Keratinocyte (primary cell): Measurements from ENCODE around the gene GPN1. TPM values are rescaled to one million over a fixed set of nuclear protein-coding genes. Genes with fewer than 3 reads are reported as not detected.

ENCODE experiments used
- DNase-seq: peaks from one replicate; pipeline ENCODE4 v3.0.0-alpha.2; 2011; ENCODE audit warnings: low read depth, missing footprints, low spot score
- FAIRE-seq: peaks from 2 replicates; lab custom pipeline; 2011; peaks lifted over from hg19 to GRCh38; lab: Jason Lieb, UNC
- H2AFZ ChIP-seq: 2 replicates; pipeline ENCODE4 v1.6.0; 2012; ENCODE audit warnings: low read length, control low read depth, inconsistent platforms; ENCODE audit not compliant: control insufficient read depth
- H3K27ac ChIP-seq: 2 replicates; pipeline ENCODE4 v1.5.1; 2011; ENCODE audit warnings: low read length; ENCODE audit not compliant: control insufficient read depth, insufficient read depth
- H3K27me3 ChIP-seq: 3 replicates; pipeline ENCODE4 v1.6.0; 2011; ENCODE audit warnings: low read length; ENCODE audit not compliant: control insufficient read depth, insufficient read depth; ENCODE audit errors: extremely low read depth
- H3K36me3 ChIP-seq, 2 experiments: 2 replicates in 1 of 2; 3 replicates in 1 of 2; pipeline ENCODE4 v1.5.1; 2011; ENCODE audit warnings: low read length in 2 of 2, mild to moderate bottlenecking in 1 of 2; ENCODE audit not compliant: control insufficient read depth in 2 of 2, insufficient read depth in 2 of 2; ENCODE audit errors: extremely low read depth in 1 of 2
- H3K4me1 ChIP-seq: 3 replicates; pipeline ENCODE4 v1.5.1; 2011; ENCODE audit warnings: low read length; ENCODE audit not compliant: control insufficient read depth, insufficient read depth; ENCODE audit errors: extremely low read depth
- H3K4me2 ChIP-seq: 3 replicates; pipeline ENCODE4 v1.6.0; 2011; ENCODE audit warnings: low read depth, low read length; ENCODE audit not compliant: control insufficient read depth, insufficient read depth; ENCODE audit errors: extremely low read depth
- H3K4me3 ChIP-seq, 3 experiments: fragments of 200-600 bp in 1 of 3; sonication (generic) in 1 of 3; 2 replicates in 2 of 3; 3 replicates in 1 of 3; pipeline ENCODE4 v1.5.1; 2011 to 2016; ENCODE audit warnings: low read length in 3 of 3, mild to moderate bottlenecking in 3 of 3, control low read depth in 2 of 3, inconsistent platforms in 1 of 3, low read depth in 1 of 3, mixed read lengths in 1 of 3, mixed run types in 1 of 3, moderate library complexity in 1 of 3; ENCODE audit not compliant: control insufficient read depth in 2 of 3, insufficient read depth in 2 of 3; ENCODE audit errors: extremely low read depth in 1 of 3
- H3K79me2 ChIP-seq: 2 replicates; pipeline ENCODE4 v1.6.0; 2012; ENCODE audit warnings: low read length; ENCODE audit not compliant: control insufficient read depth, insufficient read depth
- H3K9ac ChIP-seq: 3 replicates; pipeline ENCODE4 v1.6.0; 2011; ENCODE audit warnings: low read length; ENCODE audit not compliant: control insufficient read depth, insufficient read depth; ENCODE audit errors: extremely low read depth
- H3K9me1 ChIP-seq: 3 replicates; pipeline ENCODE4 v1.6.0; 2011; ENCODE audit warnings: low read length; ENCODE audit not compliant: control insufficient read depth, insufficient read depth; ENCODE audit errors: extremely low read depth
- H3K9me3 ChIP-seq: 2 replicates; pipeline ENCODE4 v1.5.1; 2012; ENCODE audit warnings: low read depth, low read length; ENCODE audit not compliant: control insufficient read depth
- H4K20me1 ChIP-seq: 3 replicates; pipeline ENCODE4 v1.6.0; 2011; ENCODE audit warnings: low read length; ENCODE audit not compliant: control insufficient read depth, insufficient read depth; ENCODE audit errors: extremely low read depth
- EZH2 ChIP-seq: IDR thresholded peaks from one replicate; pipeline ENCODE4 v1.6.1; 2012; ENCODE audit warnings: inconsistent platforms, mild to moderate bottlenecking, low read length, moderate library complexity
- dilution Hi-C: fragments of 300-500 bp; cut with MboI; formaldehyde crosslinking; loops from one replicate; pipeline ENCODE4 v1.7.0; 2020; ENCODE audit warnings: low sequenced_read_pairs; ENCODE audit not compliant: extremely low pct_ligation_motif_present
- polyA plus RNA-seq, 5 experiments: library from polyadenylated mRNA; depleted of rRNA in 3 of 5; stranded (reverse) in 3 of 5; stranded (forward) in 1 of 5; unstranded in 1 of 5; fragments of >200 nt; gene quantifications; 1 replicate in 1 of 5; 2 replicates in 3 of 5; 3 replicates in 1 of 5; pipeline versions ENCODE4 v1.2.1 to v1.2.3, GENCODE V29; 2011 to 2012; ENCODE audit warnings: missing spikeins in 2 of 5, low read depth in 1 of 5, low replicate concordance in 1 of 5
- TF ChIP-seq, protein P1 (sequence below), 3 experiments: IDR thresholded peaks in 1 of 3; conservative IDR thresholded peaks in 1 of 3; optimal IDR thresholded peaks in 1 of 3; 2 replicates in 2 of 3; 3 replicates in 1 of 3; pipeline versions ENCODE3 to v1.5.1; 2011; ENCODE audit warnings: low read length in 3 of 3, mild to moderate bottlenecking in 3 of 3, moderate library complexity in 2 of 3, control low read depth in 1 of 3, inconsistent platforms in 1 of 3; ENCODE audit not compliant: insufficient read depth in 2 of 3; ENCODE audit errors: extremely low read depth in 1 of 3

The GPN1 gene
- polyA plus RNA-seq, 1 donor (not counting 4 experiments of a cell fraction or from before 2014, with no cell fraction given): 103 TPM

DNA sequence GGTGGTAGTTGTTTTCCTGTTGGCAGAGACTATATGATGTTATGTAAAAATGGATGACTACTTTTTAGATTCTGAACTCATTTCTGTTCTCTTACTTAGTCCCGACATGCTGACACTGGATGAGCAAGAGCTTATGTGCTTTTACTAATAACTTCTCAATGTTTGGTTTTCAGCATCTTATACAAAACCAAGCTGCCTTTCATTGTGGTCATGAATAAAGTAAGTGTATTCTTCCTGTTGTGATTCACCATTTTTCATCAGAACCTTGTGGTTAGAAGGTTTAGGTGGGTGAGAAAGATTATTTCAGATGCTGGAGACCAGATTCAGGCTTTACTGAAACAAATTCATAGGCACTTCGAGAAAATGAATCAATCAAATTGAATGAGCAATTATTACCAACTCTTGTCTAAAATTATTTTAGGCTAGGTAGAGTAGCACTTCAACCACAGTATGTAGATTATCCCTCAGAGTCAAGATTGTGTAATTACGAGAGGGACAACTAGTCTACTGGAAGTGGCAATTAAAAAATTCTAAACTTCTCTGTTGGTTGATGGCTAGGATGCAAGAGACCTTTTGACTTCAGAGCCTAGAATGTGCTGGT is 9.3 kb downstream of the GPN1 start:
- Histone ChIP-seq H3K4me2 (peak overlapping the region; percentile 61), H3K9ac (peak overlapping the region; percentile 39), H3K27me3 (no peaks in the 10 kb centered on the region), H3K27ac (peak overlapping the region; percentile 84), H4K20me1 (no peaks in the 10 kb centered on the region), H3K79me2 (no peaks in the 10 kb centered on the region), H3K9me1 (no peaks in the 10 kb centered on the region), H3K9me3 (no peaks in the 10 kb centered on the region), H3K4me3 (peak overlapping the region in 2 of 3 experiments; percentile 13 to 45), H2AFZ (no peak overlapping the region), H3K4me1 (peaks cover 26% of the 10 kb centered on the region), H3K36me3 (peaks cover 22 to 34% of the 10 kb centered on the region in 2 experiments)
- peak; percentile 88 for DNase-seq
- peak; percentile 90 for FAIRE-seq
- TF ChIP-seq, protein P1, sequence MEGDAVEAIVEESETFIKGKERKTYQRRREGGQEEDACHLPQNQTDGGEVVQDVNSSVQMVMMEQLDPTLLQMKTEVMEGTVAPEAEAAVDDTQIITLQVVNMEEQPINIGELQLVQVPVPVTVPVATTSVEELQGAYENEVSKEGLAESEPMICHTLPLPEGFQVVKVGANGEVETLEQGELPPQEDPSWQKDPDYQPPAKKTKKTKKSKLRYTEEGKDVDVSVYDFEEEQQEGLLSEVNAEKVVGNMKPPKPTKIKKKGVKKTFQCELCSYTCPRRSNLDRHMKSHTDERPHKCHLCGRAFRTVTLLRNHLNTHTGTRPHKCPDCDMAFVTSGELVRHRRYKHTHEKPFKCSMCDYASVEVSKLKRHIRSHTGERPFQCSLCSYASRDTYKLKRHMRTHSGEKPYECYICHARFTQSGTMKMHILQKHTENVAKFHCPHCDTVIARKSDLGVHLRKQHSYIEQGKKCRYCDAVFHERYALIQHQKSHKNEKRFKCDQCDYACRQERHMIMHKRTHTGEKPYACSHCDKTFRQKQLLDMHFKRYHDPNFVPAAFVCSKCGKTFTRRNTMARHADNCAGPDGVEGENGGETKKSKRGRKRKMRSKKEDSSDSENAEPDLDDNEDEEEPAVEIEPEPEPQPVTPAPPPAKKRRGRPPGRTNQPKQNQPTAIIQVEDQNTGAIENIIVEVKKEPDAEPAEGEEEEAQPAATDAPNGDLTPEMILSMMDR (optimal IDR thresholded peaks at IDR 0.05 in 1 of 3, IDR thresholded peaks at IDR 0.05 in 1 of 3, conservative IDR thresholded peaks at IDR 0.05 in 1 of 3; ENCODE audit: extremely low read depth in 1 of 3, insufficient read depth in 2 of 3, low read length in 3 of 3): no peak
- TF ChIP-seq EZH2: no peak
- dilution Hi-C loops: no loop called here

GRCh38 chr2:27638709-27639108 is 9.9 kb downstream of the GPN1 start:
- peaks cover 20 to 33% of the 10 kb centered on the region in 2 experiments for H3K36me3 ChIP-seq
- TF ChIP-seq, protein P1 (optimal IDR thresholded peaks at IDR 0.05 in 1 of 3, IDR thresholded peaks at IDR 0.05 in 1 of 3, conservative IDR thresholded peaks at IDR 0.05 in 1 of 3; ENCODE audit: extremely low read depth in 1 of 3, insufficient read depth in 2 of 3, low read length in 3 of 3): no peak
- TF ChIP-seq EZH2: no peak
- H2AFZ ChIP-seq: no peak overlapping the region
- no peaks in the 10 kb centered on the region for H3K9me3 ChIP-seq
- H3K9me1 ChIP-seq: no peaks in the 10 kb centered on the region
- H3K4me3 ChIP-seq: peak overlapping the region in 1 of 3 experiments; percentile 45
- DNase-seq (peak; percentile 53), FAIRE-seq (peak; percentile 55)
- H3K4me2 ChIP-seq: peak overlapping the region; percentile 61
- H3K4me1 ChIP-seq: peaks cover 26% of the 10 kb centered on the region
- H3K27ac ChIP-seq: peak overlapping the region; percentile 84
- peak overlapping the region; percentile 39 for H3K9ac ChIP-seq
- H3K79me2 ChIP-seq: no peaks in the 10 kb centered on the region
- dilution Hi-C loops: no loop called here
- no peaks in the 10 kb centered on the region for H4K20me1 ChIP-seq
- H3K27me3 ChIP-seq: no peaks in the 10 kb centered on the region
